Natural killer cell (primary cell): ENCODE results near the gene KCTD3. TPM values are rescaled to one million over a fixed set of nuclear protein-coding genes. Genes with fewer than 3 reads are reported as not detected.

Source experiments
- ATAC-seq, 3 donors: fragments of 150-1000 bp in 2 of 3; fragments of 200-7000 bp in 1 of 3; cut with Tn5 transposase; 1 replicate in 1 of 3; 2 replicates in 2 of 3; pipeline ENCODE4 v1.10.0; 2021; ENCODE audit warnings: mild to moderate bottlenecking in 2 of 3, moderate library complexity in 2 of 3
- DNase-seq, 2 donors: peaks; one replicate each; pipeline versions ENCODE4 v3.0.0 to v3.0.0-alpha.2; 2013 to 2021; ENCODE audit warnings: mixed read lengths in 1 of 2
- H3K27ac ChIP-seq: one replicate; pipeline ENCODE4 v1.5.1; 2013; ENCODE audit warnings: mild to moderate bottlenecking, low read length
- H3K27me3 ChIP-seq: one replicate; pipeline ENCODE4 v1.6.1; 2013; ENCODE audit warnings: low read length; ENCODE audit not compliant: control insufficient read depth, insufficient read depth
- H3K36me3 ChIP-seq: one replicate; pipeline ENCODE4 v1.6.1; 2013; ENCODE audit warnings: low read length; ENCODE audit not compliant: control insufficient read depth, insufficient read depth
- H3K4me1 ChIP-seq: one replicate; pipeline ENCODE4 v1.6.1; 2013; ENCODE audit warnings: low read length; ENCODE audit not compliant: control insufficient read depth, insufficient read depth
- H3K4me3 ChIP-seq: one replicate; pipeline ENCODE4 v1.5.1; 2013; ENCODE audit warnings: low read length
- H3K9me3 ChIP-seq: one replicate; pipeline ENCODE4 v1.6.1; 2013; ENCODE audit warnings: low read length; ENCODE audit not compliant: control insufficient read depth, insufficient read depth
- H3K27ac Mint-ChIP-seq, 2 donors: one replicate each; pipeline ENCODE4 v1.8.0; 2022; ENCODE audit warnings: mild to moderate bottlenecking in 2 of 2, mixed read lengths in 2 of 2, moderate library complexity in 1 of 2
- H3K27me3 Mint-ChIP-seq, 2 donors: one replicate each; pipeline ENCODE4 v1.8.0; 2022; ENCODE audit warnings: low read depth in 2 of 2, mixed read lengths in 2 of 2
- H3K36me3 Mint-ChIP-seq: one replicate; pipeline ENCODE4 v1.8.0; 2022; ENCODE audit warnings: mixed read lengths
- H3K4me1 Mint-ChIP-seq, 2 donors: one replicate each; pipeline ENCODE4 v1.8.0; 2022; ENCODE audit warnings: mixed read lengths in 2 of 2
- H3K4me3 Mint-ChIP-seq: one replicate; pipeline ENCODE4 v1.8.0; 2022; ENCODE audit warnings: mild to moderate bottlenecking, moderate library complexity, mixed read lengths
- H3K9me3 Mint-ChIP-seq, 2 donors: one replicate each; pipeline ENCODE4 v1.8.0; 2022; ENCODE audit warnings: mixed read lengths in 2 of 2
- CTCF ChIP-seq: fragments of 200-600 bp; IDR thresholded peaks from one replicate; pipeline ENCODE4 v1.8.0; 2022; ENCODE audit warnings: antibody characterized with exemption
- WGBS: methylation state at CpG from one replicate; pipeline ENCODE4 v1.1.7; 2013; ENCODE audit warnings: missing lambda C conversion rate; ENCODE audit not compliant: insufficient coverage; 5-methylcytosine and 5-hydroxymethylcytosine counted together
- intact Hi-C: fragments of 100-400 bp; cut with micrococcal nuclease; formaldehyde crosslinking; loops from one replicate; pipeline ENCODE4 v1.14.2; 2022
- total RNA-seq, 4 donors: library from RNA; stranded (reverse); fragments of 120-200 nt in 1 of 4; gene quantifications; one replicate each; pipeline versions ENCODE4 v1.2.3 to v1.2.4, GENCODE V29; 2013 to 2022

KCTD3 gene
- total RNA-seq, 3 donors from 2014 or later (not counting 1 experiment from before 2014, with no cell fraction given): 2.1 to 4.5 (median 3.1) TPM

DNA sequence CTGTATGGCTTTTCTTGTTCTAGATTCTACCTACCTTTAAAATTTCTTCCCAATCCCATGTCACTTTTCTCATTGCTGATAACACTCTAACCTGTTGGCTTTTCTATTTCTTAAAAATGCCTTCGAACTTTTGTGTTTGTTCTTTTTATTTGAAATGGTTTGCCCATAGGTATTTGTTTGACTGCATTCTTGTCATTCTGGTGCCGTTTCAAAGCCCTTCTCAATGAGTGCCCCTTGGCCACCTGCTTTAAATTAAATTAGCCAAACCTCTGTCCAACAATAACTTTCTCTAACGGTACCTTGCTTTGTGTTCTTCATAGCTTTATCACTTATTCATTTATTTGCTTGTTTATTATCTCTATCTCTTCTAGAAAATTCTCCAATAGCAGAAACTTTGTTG, 38.9 kb downstream of the KCTD3 start:
- ATAC-seq: no peak
- Mint-ChIP-seq H3K4me1 (no peaks in the 10 kb centered on the region), H3K9me3 (no peaks in the 10 kb centered on the region), H3K36me3 (no peaks in the 10 kb centered on the region), H3K27ac (no peak overlapping the region), H3K27me3 (no peaks in the 10 kb centered on the region), H3K4me3 (no peak overlapping the region)
- Histone ChIP-seq H3K4me3 (no peak overlapping the region), H3K9me3 (no peaks in the 10 kb centered on the region), H3K27ac (no peak overlapping the region), H3K27me3 (no peaks in the 10 kb centered on the region), H3K36me3 (no peaks in the 10 kb centered on the region), H3K4me1 (no peaks in the 10 kb centered on the region)
- no peak for DNase-seq
- WGBS: 89% methylated on average over 2 of the region's 3 CpGs
- TF ChIP-seq CTCF: no peak
- intact Hi-C loops: no loop called here

DNA sequence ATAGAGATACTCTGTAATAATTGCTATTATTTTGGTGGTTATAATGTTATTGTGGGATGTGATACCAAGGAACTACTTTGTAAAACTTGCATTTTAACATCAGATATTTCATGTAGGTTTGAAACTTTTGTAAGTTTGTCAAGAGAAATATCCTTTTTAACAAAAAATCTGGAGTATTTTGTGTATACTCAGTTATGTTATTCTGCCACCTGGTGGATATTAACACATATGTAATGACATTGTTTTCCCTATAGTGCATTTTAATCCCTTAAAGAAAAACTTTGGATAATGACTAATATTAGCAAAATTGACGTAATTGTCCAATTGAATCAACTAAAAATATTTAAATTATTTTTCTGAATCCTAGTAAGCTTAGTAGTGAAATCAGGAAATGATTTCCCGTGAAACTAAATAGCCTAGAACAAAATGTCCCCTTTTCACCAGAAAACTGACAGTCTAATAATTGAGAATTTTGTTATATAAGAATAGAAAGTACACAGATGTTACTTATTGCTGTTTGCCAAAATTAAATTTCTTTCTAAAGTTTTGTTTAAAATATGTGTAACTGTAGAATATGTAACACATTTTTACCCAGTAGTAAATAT, 39.6 kb downstream of the KCTD3 start:
- no peak overlapping the region for H3K4me3 ChIP-seq
- Mint-ChIP-seq H3K36me3 (no peaks in the 10 kb centered on the region), H3K4me3 (no peak overlapping the region), H3K9me3 (no peaks in the 10 kb centered on the region), H3K27ac (no peak overlapping the region), H3K27me3 (no peaks in the 10 kb centered on the region), H3K4me1 (no peaks in the 10 kb centered on the region)
- no peaks in the 10 kb centered on the region for H3K9me3 ChIP-seq
- no peak for TF ChIP-seq CTCF
- WGBS: no CpG with 5 or more reads among the region's 2 CpGs
- H3K4me1 ChIP-seq: no peaks in the 10 kb centered on the region
- ATAC-seq: no peak
- no peak for DNase-seq
- no peaks in the 10 kb centered on the region for H3K36me3 ChIP-seq
- no peaks in the 10 kb centered on the region for H3K27me3 ChIP-seq
- no peak overlapping the region for H3K27ac ChIP-seq
- intact Hi-C loops: no loop called here

DNA sequence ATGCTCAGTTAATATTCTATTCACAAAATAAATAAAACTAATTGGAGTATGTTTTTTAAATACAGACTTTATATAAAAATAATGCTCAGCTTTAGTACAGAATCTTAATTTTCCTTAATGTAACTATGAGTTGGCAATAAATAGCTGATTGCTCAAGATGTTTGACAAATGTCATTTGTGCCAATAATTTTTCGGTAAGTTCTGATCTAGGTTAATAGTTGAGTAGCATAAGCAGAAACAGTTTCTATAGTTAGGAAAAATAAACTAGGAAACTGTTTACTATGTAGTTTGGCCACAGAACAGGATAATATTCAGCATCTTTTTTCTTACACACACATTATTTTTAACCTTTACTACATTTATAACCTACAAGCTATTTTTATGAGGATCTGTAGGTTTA, 40.3 kb downstream of the KCTD3 start:
- ATAC-seq: no peak
- Mint-ChIP-seq H3K4me1 (no peaks in the 10 kb centered on the region), H3K4me3 (no peak overlapping the region), H3K9me3 (no peaks in the 10 kb centered on the region), H3K27ac (no peak overlapping the region), H3K36me3 (no peaks in the 10 kb centered on the region), H3K27me3 (no peaks in the 10 kb centered on the region)
- Histone ChIP-seq H3K27me3 (no peaks in the 10 kb centered on the region), H3K4me1 (no peaks in the 10 kb centered on the region), H3K4me3 (no peak overlapping the region), H3K27ac (no peak overlapping the region), H3K36me3 (no peaks in the 10 kb centered on the region), H3K9me3 (no peaks in the 10 kb centered on the region)
- WGBS: 100% methylated on average over 1 of the region's 1 CpG
- no peak for TF ChIP-seq CTCF
- intact Hi-C loops: no loop called here
- no peak for DNase-seq

DNA sequence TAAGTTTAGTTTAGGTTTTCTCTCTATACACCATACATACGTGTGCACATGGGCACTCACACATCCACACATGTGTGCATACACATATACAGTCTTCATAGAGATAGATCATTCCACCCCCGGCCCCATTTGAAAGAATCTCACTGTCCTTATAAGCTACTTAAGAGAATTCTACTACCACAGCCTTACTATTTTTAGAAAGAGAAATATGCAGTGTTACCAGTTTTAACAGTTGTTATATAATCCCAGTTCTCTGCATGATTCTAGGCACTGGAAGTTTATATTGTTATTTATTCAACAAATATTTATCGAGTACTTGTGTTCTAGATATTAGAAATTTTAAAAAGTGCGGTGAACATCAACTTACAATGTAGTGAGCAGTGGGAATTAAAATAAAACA, 41.5 kb downstream of the KCTD3 start:
- no peak for TF ChIP-seq CTCF
- Mint-ChIP-seq H3K27ac (no peak overlapping the region), H3K36me3 (peaks cover 6% of the 10 kb centered on the region), H3K4me1 (no peaks in the 10 kb centered on the region), H3K9me3 (peaks cover under 1 to 2% of the 10 kb centered on the region in 2 donors), H3K4me3 (no peak overlapping the region), H3K27me3 (no peaks in the 10 kb centered on the region)
- Histone ChIP-seq H3K4me1 (no peaks in the 10 kb centered on the region), H3K27ac (no peak overlapping the region), H3K27me3 (no peaks in the 10 kb centered on the region), H3K36me3 (no peaks in the 10 kb centered on the region), H3K9me3 (no peaks in the 10 kb centered on the region), H3K4me3 (no peak overlapping the region)
- WGBS: 98% methylated on average over 3 of the region's 4 CpGs
- ATAC-seq: no peak
- no peak for DNase-seq
- intact Hi-C loops: no loop called here
